GM12878 (cell line): ENCODE data around the gene GTPBP1. TPM values are rescaled to one million over a fixed set of nuclear protein-coding genes. Genes with fewer than 3 reads are reported as not detected.

ENCODE experiments used
- ATAC-seq: fragments of 200-7000 bp; cut with Tn5 transposase; 3 replicates; pipeline ENCODE4 v1.9.1; 2020; ENCODE audit warnings: mild to moderate bottlenecking, moderate library complexity
- BruUV-seq: library from RNA; stranded (reverse); fragments of 400-500 nt; replicated peaks from 2 replicates; lab custom pipeline; 2021; lab: Mats Ljungman, UMichigan
- CTCF ChIA-PET: fragments of 300-600 bp; sonication (Branson Sonifier 250); formaldehyde crosslinking; extraction: SDS; loops from one replicate; lab custom pipeline; 2021; ENCODE audit warnings: inconsistent platforms; lab: Yijun Ruan, JAX
- POLR2A ChIA-PET: fragments of 350-600 bp; formaldehyde crosslinking; extraction: SDS; loops from one replicate; lab custom pipeline; 2021; ENCODE audit warnings: inconsistent platforms; lab: Charles Lee
- RAD21 ChIA-PET: fragments of 300-600 bp; sonication (Branson Sonifier 250); formaldehyde crosslinking; loops from one replicate; lab custom pipeline; 2023; ENCODE audit warnings: antibody characterized with exemption; ENCODE audit not compliant: unreplicated experiment; lab: Charles Lee
- SMC1A ChIA-PET: fragments of 300-600 bp; sonication (Branson Sonifier 250); formaldehyde crosslinking; loops from one replicate; lab custom pipeline; 2023; ENCODE audit not compliant: unreplicated experiment, uncharacterized antibody; lab: Charles Lee
- DNase-seq: peaks from one replicate; pipeline ENCODE4 v3.0.0-alpha.2; 2011; ENCODE audit warnings: low read depth, low spot score
- FAIRE-seq: peaks from 3 replicates; lab custom pipeline; 2011; peaks lifted over from hg19 to GRCh38; lab: Jason Lieb, UNC
- H2AFZ ChIP-seq: 2 replicates; pipeline ENCODE4 v1.6.0; 2011; ENCODE audit warnings: low read depth, low read length, control low read depth; ENCODE audit not compliant: control insufficient read depth
- H3K27ac ChIP-seq: 2 replicates; pipeline ENCODE4 v1.5.1; 2011; ENCODE audit warnings: control low read depth; ENCODE audit not compliant: control insufficient read depth, insufficient read depth
- H3K27me3 ChIP-seq, 2 experiments: replicated peaks in 1 of 2; 2 replicates each; pipeline versions ENCODE4 v1.6.0 to v1.6.1; 2011; ENCODE audit warnings: low read length in 1 of 2; ENCODE audit not compliant: control insufficient read depth in 2 of 2, insufficient read depth in 2 of 2
- H3K36me3 ChIP-seq, 2 experiments: 2 replicates each; pipeline ENCODE4 v1.5.1; 2011; ENCODE audit warnings: low read length in 1 of 2; ENCODE audit not compliant: control insufficient read depth in 2 of 2, insufficient read depth in 2 of 2
- H3K4me1 ChIP-seq: 2 replicates; pipeline ENCODE4 v1.6.1; 2011; ENCODE audit warnings: mild to moderate bottlenecking, low read length, moderate library complexity, mixed read lengths; ENCODE audit not compliant: control insufficient read depth, insufficient read depth
- H3K4me2 ChIP-seq: 2 replicates; pipeline ENCODE4 v1.6.0; 2011; ENCODE audit warnings: control low read depth; ENCODE audit not compliant: control insufficient read depth, insufficient read depth
- H3K4me3 ChIP-seq: fragments of 200-600 bp; sonication (generic); 2 replicates; pipeline ENCODE4 v1.5.1; 2016
- H3K79me2 ChIP-seq: 2 replicates; pipeline ENCODE4 v1.6.0; 2011; ENCODE audit warnings: low read length; ENCODE audit not compliant: control insufficient read depth, insufficient read depth
- H3K9ac ChIP-seq: 2 replicates; pipeline ENCODE4 v1.8.0; 2011; ENCODE audit warnings: low read length, control low read depth, mixed read lengths; ENCODE audit not compliant: control insufficient read depth, insufficient read depth
- H3K9me3 ChIP-seq: replicated peaks from 3 replicates; pipeline ENCODE4 v1.5.1; 2011; ENCODE audit warnings: mild to moderate bottlenecking, low read length; ENCODE audit not compliant: control insufficient read depth, insufficient read depth
- H4K20me1 ChIP-seq: 2 replicates; pipeline ENCODE4 v1.6.0; 2011; ENCODE audit not compliant: control insufficient read depth, insufficient read depth
- EED ChIP-seq: sonication (generic); IDR thresholded peaks from 2 replicates; pipeline ENCODE4 v1.6.1; 2016; ENCODE audit warnings: antibody characterized with exemption, low read depth
- GATAD2B ChIP-seq: fragments of 450-650 bp; conservative IDR thresholded peaks from 2 replicates; pipeline ENCODE4 v1.6.1; 2017; ENCODE audit warnings: low read depth, mild to moderate bottlenecking, moderate library complexity
- MTA3 ChIP-seq: IDR thresholded peaks from 2 replicates; pipeline ENCODE4 v1.6.1; 2012; ENCODE audit warnings: low read length, inconsistent platforms, borderline replicate concordance
- SMAD5 ChIP-seq: IDR thresholded peaks from 2 replicates; pipeline ENCODE4 v1.6.1; 2016; ENCODE audit warnings: antibody characterized with exemption, low read depth
- TCF3 ChIP-seq: IDR thresholded peaks from 2 replicates; pipeline ENCODE4 v1.6.1; 2012; ENCODE audit warnings: low read depth, mild to moderate bottlenecking, low read length, borderline replicate concordance; ENCODE audit not compliant: insufficient read depth
- WGBS: methylation state at CpG from one replicate; pipeline ENCODE4 v1.1.6; 2016; ENCODE audit warnings: low lambda C conversion rate; ENCODE audit not compliant: insufficient replicate concordance, insufficient coverage; ENCODE audit errors: missing lambda C conversion rate; 5-methylcytosine and 5-hydroxymethylcytosine counted together
- in situ Hi-C: fragments of 300-500 bp; cut with MboI; formaldehyde crosslinking; loops from 9 replicates; pipeline ENCODE4 v1.14.3; 2018; ENCODE audit warnings: mixed read lengths
- intact Hi-C: fragments of 100-400 bp; cut with micrococcal nuclease; formaldehyde crosslinking; loops from one replicate; pipeline ENCODE4 v1.14.2; 2022; ENCODE audit not compliant: unreplicated experiment
- polyA plus RNA-seq, 11 experiments: library from polyadenylated mRNA; depleted of rRNA in 4 of 11; unstranded in 6 of 11; stranded (reverse) in 5 of 11; fragments of >200 nt; fragmentation: Nextera tagmentation in 4 of 11; fragmentation: Illumina TruSeq in 1 of 11; extraction: Ambion mirVana in 4 of 11; extraction: Trizol in 1 of 11; gene quantifications; 1 replicate in 1 of 11; 2 replicates in 10 of 11; pipeline versions ENCODE4 v1.2.1 to v1.2.3, GENCODE V29; 2011 to 2016; ENCODE audit warnings: inconsistent platforms in 2 of 11, missing spikeins in 2 of 11, low read depth in 1 of 11
- total RNA-seq, 4 experiments: library from RNA; depleted of rRNA in 3 of 4; stranded (reverse); fragments of >200 nt in 3 of 4; fragmentation: Illumina TruSeq in 1 of 4; extraction: Trizol in 1 of 4; gene quantifications; 2 replicates each; pipeline versions ENCODE4 v1.2.1 to v1.2.3, GENCODE V29; 2013 to 2021
- TF ChIP-seq, protein P1 (sequence below): fragments of 450-650 bp; IDR thresholded peaks from 2 replicates; pipeline ENCODE4 v1.6.1; 2017; ENCODE audit warnings: mild to moderate bottlenecking, moderate library complexity
- TF ChIP-seq, protein P2 (sequence below): fragments of 450-650 bp; formaldehyde crosslinking; IDR thresholded peaks from 2 replicates; pipeline ENCODE4 v1.4.0; 2022; ENCODE audit warnings: mild to moderate bottlenecking, moderate library complexity

The GTPBP1 gene
- total and polyA plus RNA-seq, 10 of the 15 experiments (the other 5 are each of a cell fraction or from before 2014, with no cell fraction given) = 0.89 to 63.1 (median 34.2) TPM

DNA sequence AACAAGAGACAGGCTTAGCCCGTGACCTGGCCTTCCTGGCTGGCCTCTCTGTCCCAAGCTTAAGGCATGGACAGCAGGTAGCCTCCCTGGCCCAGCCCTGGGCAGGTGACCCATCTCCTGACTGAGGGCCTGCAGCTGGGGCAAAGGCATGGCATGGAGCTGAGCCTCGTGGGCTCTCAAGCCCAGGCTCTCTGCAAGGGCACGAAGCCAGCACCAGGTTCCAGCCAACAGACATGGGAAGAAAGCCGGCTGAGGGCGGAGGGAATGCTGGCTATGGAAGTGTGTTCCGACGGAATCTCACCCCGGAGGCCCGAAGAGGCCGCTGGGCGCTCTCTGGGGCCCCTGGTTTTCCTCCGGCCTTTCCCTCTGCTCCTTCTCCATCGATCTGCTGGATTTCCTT lies 75.3 kb downstream of the GTPBP1 start (continued):
- TF ChIP-seq, protein P1, sequence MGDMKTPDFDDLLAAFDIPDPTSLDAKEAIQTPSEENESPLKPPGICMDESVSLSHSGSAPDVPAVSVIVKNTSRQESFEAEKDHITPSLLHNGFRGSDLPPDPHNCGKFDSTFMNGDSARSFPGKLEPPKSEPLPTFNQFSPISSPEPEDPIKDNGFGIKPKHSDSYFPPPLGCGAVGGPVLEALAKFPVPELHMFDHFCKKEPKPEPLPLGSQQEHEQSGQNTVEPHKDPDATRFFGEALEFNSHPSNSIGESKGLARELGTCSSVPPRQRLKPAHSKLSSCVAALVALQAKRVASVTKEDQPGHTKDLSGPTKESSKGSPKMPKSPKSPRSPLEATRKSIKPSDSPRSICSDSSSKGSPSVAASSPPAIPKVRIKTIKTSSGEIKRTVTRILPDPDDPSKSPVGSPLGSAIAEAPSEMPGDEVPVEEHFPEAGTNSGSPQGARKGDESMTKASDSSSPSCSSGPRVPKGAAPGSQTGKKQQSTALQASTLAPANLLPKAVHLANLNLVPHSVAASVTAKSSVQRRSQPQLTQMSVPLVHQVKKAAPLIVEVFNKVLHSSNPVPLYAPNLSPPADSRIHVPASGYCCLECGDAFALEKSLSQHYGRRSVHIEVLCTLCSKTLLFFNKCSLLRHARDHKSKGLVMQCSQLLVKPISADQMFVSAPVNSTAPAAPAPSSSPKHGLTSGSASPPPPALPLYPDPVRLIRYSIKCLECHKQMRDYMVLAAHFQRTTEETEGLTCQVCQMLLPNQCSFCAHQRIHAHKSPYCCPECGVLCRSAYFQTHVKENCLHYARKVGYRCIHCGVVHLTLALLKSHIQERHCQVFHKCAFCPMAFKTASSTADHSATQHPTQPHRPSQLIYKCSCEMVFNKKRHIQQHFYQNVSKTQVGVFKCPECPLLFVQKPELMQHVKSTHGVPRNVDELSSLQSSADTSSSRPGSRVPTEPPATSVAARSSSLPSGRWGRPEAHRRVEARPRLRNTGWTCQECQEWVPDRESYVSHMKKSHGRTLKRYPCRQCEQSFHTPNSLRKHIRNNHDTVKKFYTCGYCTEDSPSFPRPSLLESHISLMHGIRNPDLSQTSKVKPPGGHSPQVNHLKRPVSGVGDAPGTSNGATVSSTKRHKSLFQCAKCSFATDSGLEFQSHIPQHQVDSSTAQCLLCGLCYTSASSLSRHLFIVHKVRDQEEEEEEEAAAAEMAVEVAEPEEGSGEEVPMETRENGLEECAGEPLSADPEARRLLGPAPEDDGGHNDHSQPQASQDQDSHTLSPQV = no peak
- TF ChIP-seq GATAD2B = no peak

DNA sequence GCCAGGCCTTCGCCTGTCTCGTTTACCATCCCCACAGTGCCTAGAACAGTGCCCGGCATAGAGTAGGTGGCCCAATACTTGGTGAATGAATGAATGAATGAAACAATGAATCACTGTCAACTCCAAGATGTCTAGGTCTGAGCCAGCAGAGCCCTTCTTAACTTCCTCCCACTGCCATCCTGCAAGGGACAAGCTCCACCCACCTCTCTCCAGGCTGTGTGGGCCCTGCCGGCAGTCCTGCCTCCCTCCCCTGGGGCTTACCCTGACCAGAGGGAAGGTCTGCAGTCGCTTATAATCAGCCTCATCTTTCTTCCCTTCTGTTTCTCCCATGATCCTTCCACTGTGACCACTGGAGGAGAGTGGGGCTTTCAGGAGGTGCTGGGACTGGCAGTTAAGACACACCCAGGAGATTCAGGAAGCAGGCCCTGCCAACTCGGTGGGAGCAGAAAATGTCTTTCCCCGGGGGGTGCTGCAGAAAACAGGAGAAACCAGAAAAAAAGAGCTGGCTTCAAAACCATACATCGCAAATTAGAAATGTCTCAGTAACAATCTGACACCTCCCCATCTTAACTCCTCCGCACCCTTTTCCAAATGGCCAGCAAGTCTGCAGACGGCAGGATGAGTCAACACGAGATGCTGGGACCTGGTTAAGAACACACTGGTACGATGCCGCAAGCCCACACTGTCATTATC lies 76.8 kb downstream of the GTPBP1 start:
- Histone ChIP-seq H2AFZ (no peak overlapping the region), H3K4me1 (no peaks in the 10 kb centered on the region), H3K9ac (no peak overlapping the region; the same call in 1 of the 2 replicates), H3K79me2 (no peaks in the 10 kb centered on the region), H3K36me3 (no peaks in the 10 kb centered on the region), H3K27me3 (no peaks in the 10 kb centered on the region), H3K4me3 (no peak overlapping the region), H3K9me3 (no peaks in the 10 kb centered on the region), H4K20me1 (no peaks in the 10 kb centered on the region), H3K4me2 (no peak overlapping the region), H3K27ac (no peak overlapping the region)
- ChIA-PET POLR2A (no interaction called here), CTCF (no interaction called here), SMC1A (no interaction called here), RAD21 (no interaction called here)
- TF ChIP-seq SMAD5 (no peak), MTA3 (no peak), EED (no peak), TCF3 (no peak)
- TF ChIP-seq, protein P2, sequence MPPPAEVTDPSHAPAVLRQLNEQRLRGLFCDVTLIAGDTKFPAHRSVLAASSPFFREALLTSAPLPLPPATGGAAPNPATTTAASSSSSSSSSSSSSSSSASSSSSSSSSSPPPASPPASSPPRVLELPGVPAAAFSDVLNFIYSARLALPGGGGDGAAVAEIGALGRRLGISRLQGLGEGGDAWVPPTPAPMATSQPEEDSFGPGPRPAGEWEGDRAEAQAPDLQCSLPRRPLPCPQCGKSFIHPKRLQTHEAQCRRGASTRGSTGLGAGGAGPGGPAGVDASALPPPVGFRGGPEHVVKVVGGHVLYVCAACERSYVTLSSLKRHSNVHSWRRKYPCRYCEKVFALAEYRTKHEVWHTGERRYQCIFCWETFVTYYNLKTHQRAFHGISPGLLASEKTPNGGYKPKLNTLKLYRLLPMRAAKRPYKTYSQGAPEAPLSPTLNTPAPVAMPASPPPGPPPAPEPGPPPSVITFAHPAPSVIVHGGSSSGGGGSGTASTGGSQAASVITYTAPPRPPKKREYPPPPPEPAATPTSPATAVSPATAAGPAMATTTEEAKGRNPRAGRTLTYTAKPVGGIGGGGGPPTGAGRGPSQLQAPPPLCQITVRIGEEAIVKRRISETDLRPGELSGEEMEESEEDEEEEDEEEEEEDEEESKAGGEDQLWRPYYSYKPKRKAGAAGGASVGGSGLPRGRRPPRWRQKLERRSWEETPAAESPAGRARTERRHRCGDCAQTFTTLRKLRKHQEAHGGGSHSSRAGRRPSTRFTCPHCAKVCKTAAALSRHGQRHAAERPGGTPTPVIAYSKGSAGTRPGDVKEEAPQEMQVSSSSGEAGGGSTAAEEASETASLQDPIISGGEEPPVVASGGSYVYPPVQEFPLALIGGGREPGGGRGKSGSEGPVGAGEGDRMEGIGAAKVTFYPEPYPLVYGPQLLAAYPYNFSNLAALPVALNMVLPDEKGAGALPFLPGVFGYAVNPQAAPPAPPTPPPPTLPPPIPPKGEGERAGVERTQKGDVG (CRISPR knock-in tag) = no peak
- intact Hi-C loops = no loop called here
- no peak for FAIRE-seq
- ATAC-seq = no peak
- DNase-seq = no peak
- in situ Hi-C loops = no loop called here
- no TSS peak for BruUV-seq
- WGBS = 54% methylated on average over 13 of the region's 13 CpGs
